H9 (cell line): Measurements from ENCODE around the gene ECEL1. TPM values are rescaled to one million over a fixed set of nuclear protein-coding genes. Genes with fewer than 3 reads are reported as not detected.

Experiments used
- DNase-seq: peaks from one replicate; pipeline ENCODE4 v3.0.0-alpha.2; 2017
- H2AFZ ChIP-seq: one replicate; pipeline ENCODE4 v1.6.1; 2013; ENCODE audit warnings: mild to moderate bottlenecking, low read length, control low read depth, moderate library complexity
- H2AK5ac ChIP-seq: 2 replicates; pipeline ENCODE4 v1.6.1; 2013; ENCODE audit warnings: low read length, control low read depth, mixed read lengths; ENCODE audit not compliant: insufficient read length
- H2BK120ac ChIP-seq: one replicate; pipeline ENCODE4 v1.6.1; 2013; ENCODE audit warnings: low read depth, mild to moderate bottlenecking, low read length, control low read depth, inconsistent platforms; ENCODE audit not compliant: poor library complexity, severe bottlenecking
- H2BK12ac ChIP-seq: 2 replicates; pipeline ENCODE4 v1.6.1; 2013; ENCODE audit warnings: low read length, control low read depth, mixed read lengths, low read depth; ENCODE audit not compliant: insufficient read length
- H2BK15ac ChIP-seq: 2 replicates; pipeline ENCODE4 v1.6.1; 2013; ENCODE audit warnings: low read depth, low read length, control low read depth
- H2BK20ac ChIP-seq: one replicate; pipeline ENCODE4 v1.6.1; 2013; ENCODE audit warnings: low read depth, mild to moderate bottlenecking, low read length, control low read depth, inconsistent platforms; ENCODE audit not compliant: poor library complexity, severe bottlenecking
- H2BK5ac ChIP-seq: 2 replicates; pipeline ENCODE4 v1.6.1; 2013; ENCODE audit warnings: low read length, control low read depth, mixed read lengths; ENCODE audit not compliant: insufficient read length
- H3K14ac ChIP-seq: 2 replicates; pipeline ENCODE4 v1.6.1; 2013; ENCODE audit warnings: low read length, control low read depth; ENCODE audit not compliant: insufficient read depth
- H3K18ac ChIP-seq: 2 replicates; pipeline ENCODE4 v1.6.1; 2013; ENCODE audit warnings: low read depth, mild to moderate bottlenecking, mixed read lengths, low read length, control low read depth; ENCODE audit not compliant: insufficient read length
- H3K23ac ChIP-seq: 2 replicates; pipeline ENCODE4 v1.6.1; 2013; ENCODE audit warnings: low read length, control low read depth, mixed read lengths, low read depth; ENCODE audit not compliant: insufficient read length
- H3K23me2 ChIP-seq: 2 replicates; pipeline ENCODE4 v1.6.1; 2013; ENCODE audit warnings: low read depth, mild to moderate bottlenecking, mixed read lengths, low read length, control low read depth; ENCODE audit not compliant: insufficient read length, poor library complexity, severe bottlenecking
- H3K27ac ChIP-seq: 2 replicates; pipeline ENCODE4 v1.5.1; 2013; ENCODE audit warnings: low read length, control low read depth, mixed read lengths, low read depth; ENCODE audit not compliant: insufficient read length
- H3K27me3 ChIP-seq: 2 replicates; pipeline ENCODE4 v1.6.1; 2013; ENCODE audit warnings: low read length, control low read depth, inconsistent platforms; ENCODE audit not compliant: insufficient read depth
- H3K4ac ChIP-seq: 2 replicates; pipeline ENCODE4 v1.6.1; 2013; ENCODE audit warnings: low read depth, mild to moderate bottlenecking, control low read depth, inconsistent platforms, low read length, moderate library complexity
- H3K4me1 ChIP-seq: 2 replicates; pipeline ENCODE4 v1.6.1; 2013; ENCODE audit warnings: low read length, control low read depth, inconsistent platforms; ENCODE audit not compliant: insufficient read depth
- H3K4me2 ChIP-seq: 2 replicates; pipeline ENCODE4 v1.6.1; 2013; ENCODE audit warnings: low read length, control low read depth, mixed read lengths; ENCODE audit not compliant: insufficient read length, insufficient read depth
- H3K56ac ChIP-seq: 2 replicates; pipeline ENCODE4 v1.6.1; 2013; ENCODE audit warnings: low read depth, mild to moderate bottlenecking, mixed read lengths, low read length, control low read depth; ENCODE audit not compliant: insufficient read length
- H3K79me1 ChIP-seq: 2 replicates; pipeline ENCODE4 v1.6.1; 2013; ENCODE audit warnings: low read depth, mild to moderate bottlenecking, moderate library complexity, low read length, control low read depth, inconsistent platforms; ENCODE audit not compliant: insufficient read depth, poor library complexity, severe bottlenecking
- H3K79me2 ChIP-seq: 2 replicates; pipeline ENCODE4 v1.6.1; 2013; ENCODE audit warnings: low read length, control low read depth, inconsistent platforms; ENCODE audit not compliant: insufficient read depth
- H3K9ac ChIP-seq: 2 replicates; pipeline ENCODE4 v1.6.1; 2013; ENCODE audit warnings: low read length, control low read depth, mixed read lengths; ENCODE audit not compliant: insufficient read length; ENCODE audit errors: extremely low read depth
- H3K9me3 ChIP-seq: one replicate; pipeline ENCODE4 v1.6.1; 2013; ENCODE audit warnings: low read depth, low read length, inconsistent platforms; ENCODE audit not compliant: control insufficient read depth
- H3T11ph ChIP-seq: one replicate; pipeline ENCODE4 v1.6.1; 2013; ENCODE audit warnings: mild to moderate bottlenecking, low read length, control low read depth, inconsistent platforms
- H4K20me1 ChIP-seq: one replicate; pipeline ENCODE4 v1.6.1; 2013; ENCODE audit not compliant: control insufficient read depth, insufficient read length, insufficient read depth
- H4K5ac ChIP-seq: 2 replicates; pipeline ENCODE4 v1.6.1; 2013; ENCODE audit warnings: low read depth, mild to moderate bottlenecking, mixed read lengths, low read length, control low read depth; ENCODE audit not compliant: insufficient read length
- H4K8ac ChIP-seq: replicated peaks from 2 replicates; pipeline ENCODE4 v1.6.1; 2013; ENCODE audit warnings: low read length, control low read depth, mixed read lengths, low read depth; ENCODE audit not compliant: insufficient read length
- H4K91ac ChIP-seq: 2 replicates; pipeline ENCODE4 v1.6.1; 2013; ENCODE audit warnings: low read depth, mild to moderate bottlenecking, moderate library complexity, mixed read lengths, low read length, control low read depth; ENCODE audit not compliant: insufficient read length
- H3K27ac Mint-ChIP-seq, 3 experiments: 2 replicates in 2 of 3; 3 replicates in 1 of 3; pipeline ENCODE4 v1.8.0; 2020 to 2021; ENCODE audit warnings: mixed read lengths in 3 of 3, mild to moderate bottlenecking in 1 of 3, moderate library complexity in 1 of 3
- H3K27me3 Mint-ChIP-seq: 2 replicates; pipeline ENCODE4 v1.8.0; 2021; ENCODE audit warnings: low read depth, mild to moderate bottlenecking, moderate library complexity, mixed read lengths
- H3K36me3 Mint-ChIP-seq, 3 experiments: 2 replicates in 2 of 3; 3 replicates in 1 of 3; pipeline ENCODE4 v1.8.0; 2020 to 2021; ENCODE audit warnings: low read depth in 3 of 3, mixed read lengths in 3 of 3; ENCODE audit not compliant: insufficient read depth in 1 of 3
- H3K4me1 Mint-ChIP-seq, 2 experiments: 2 replicates each; pipeline ENCODE4 v1.8.0; 2020; ENCODE audit warnings: mixed read lengths in 2 of 2
- H3K4me3 Mint-ChIP-seq, 2 experiments: 2 replicates in 1 of 2; 3 replicates in 1 of 2; pipeline ENCODE4 v1.8.0; 2020 to 2021; ENCODE audit warnings: mild to moderate bottlenecking in 2 of 2, mixed read lengths in 2 of 2, moderate library complexity in 1 of 2
- H3K9me3 Mint-ChIP-seq, 2 experiments: 2 replicates in 1 of 2; 3 replicates in 1 of 2; pipeline ENCODE4 v1.8.0; 2020; ENCODE audit warnings: mild to moderate bottlenecking in 2 of 2, mixed read lengths in 2 of 2, moderate library complexity in 1 of 2
- CTCF ChIP-seq: fragments of 200-600 bp; sonication (generic); conservative IDR thresholded peaks from 3 replicates; pipeline ENCODE4 v1.8.0; 2021; ENCODE audit warnings: antibody characterized with exemption, mild to moderate bottlenecking
- WGBS: extraction: QIAGEN DNeasy Blood & Tissue Kit; methylation state at CpG from one replicate; pipeline ENCODE4 v1.1.7; 2013; ENCODE audit warnings: missing lambda C conversion rate, low lambda C conversion rate, mixed read lengths; ENCODE audit not compliant: insufficient read length; ENCODE audit errors: extremely low coverage; 5-methylcytosine and 5-hydroxymethylcytosine counted together
- long read RNA-seq: library from polyadenylated mRNA; unstranded; transcript quantifications from one replicate; pipeline ENCODE4 v2.0.0, GENCODE V29; 2020
- total RNA-seq: library from RNA; stranded (reverse); gene quantifications from 2 replicates; pipeline ENCODE4 v1.2.1, GENCODE V29; 2021

Gene ECEL1, protein sequence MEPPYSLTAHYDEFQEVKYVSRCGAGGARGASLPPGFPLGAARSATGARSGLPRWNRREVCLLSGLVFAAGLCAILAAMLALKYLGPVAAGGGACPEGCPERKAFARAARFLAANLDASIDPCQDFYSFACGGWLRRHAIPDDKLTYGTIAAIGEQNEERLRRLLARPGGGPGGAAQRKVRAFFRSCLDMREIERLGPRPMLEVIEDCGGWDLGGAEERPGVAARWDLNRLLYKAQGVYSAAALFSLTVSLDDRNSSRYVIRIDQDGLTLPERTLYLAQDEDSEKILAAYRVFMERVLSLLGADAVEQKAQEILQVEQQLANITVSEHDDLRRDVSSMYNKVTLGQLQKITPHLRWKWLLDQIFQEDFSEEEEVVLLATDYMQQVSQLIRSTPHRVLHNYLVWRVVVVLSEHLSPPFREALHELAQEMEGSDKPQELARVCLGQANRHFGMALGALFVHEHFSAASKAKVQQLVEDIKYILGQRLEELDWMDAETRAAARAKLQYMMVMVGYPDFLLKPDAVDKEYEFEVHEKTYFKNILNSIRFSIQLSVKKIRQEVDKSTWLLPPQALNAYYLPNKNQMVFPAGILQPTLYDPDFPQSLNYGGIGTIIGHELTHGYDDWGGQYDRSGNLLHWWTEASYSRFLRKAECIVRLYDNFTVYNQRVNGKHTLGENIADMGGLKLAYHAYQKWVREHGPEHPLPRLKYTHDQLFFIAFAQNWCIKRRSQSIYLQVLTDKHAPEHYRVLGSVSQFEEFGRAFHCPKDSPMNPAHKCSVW
- 8.2 and 8.4 TPM in 2 replicates for total RNA-seq
- long read RNA-seq, partial matches to known transcripts = 3 of 5 reads
- long read RNA-seq, other reads (novel, unspliced or antisense) = 2 of 5 reads

DNA sequence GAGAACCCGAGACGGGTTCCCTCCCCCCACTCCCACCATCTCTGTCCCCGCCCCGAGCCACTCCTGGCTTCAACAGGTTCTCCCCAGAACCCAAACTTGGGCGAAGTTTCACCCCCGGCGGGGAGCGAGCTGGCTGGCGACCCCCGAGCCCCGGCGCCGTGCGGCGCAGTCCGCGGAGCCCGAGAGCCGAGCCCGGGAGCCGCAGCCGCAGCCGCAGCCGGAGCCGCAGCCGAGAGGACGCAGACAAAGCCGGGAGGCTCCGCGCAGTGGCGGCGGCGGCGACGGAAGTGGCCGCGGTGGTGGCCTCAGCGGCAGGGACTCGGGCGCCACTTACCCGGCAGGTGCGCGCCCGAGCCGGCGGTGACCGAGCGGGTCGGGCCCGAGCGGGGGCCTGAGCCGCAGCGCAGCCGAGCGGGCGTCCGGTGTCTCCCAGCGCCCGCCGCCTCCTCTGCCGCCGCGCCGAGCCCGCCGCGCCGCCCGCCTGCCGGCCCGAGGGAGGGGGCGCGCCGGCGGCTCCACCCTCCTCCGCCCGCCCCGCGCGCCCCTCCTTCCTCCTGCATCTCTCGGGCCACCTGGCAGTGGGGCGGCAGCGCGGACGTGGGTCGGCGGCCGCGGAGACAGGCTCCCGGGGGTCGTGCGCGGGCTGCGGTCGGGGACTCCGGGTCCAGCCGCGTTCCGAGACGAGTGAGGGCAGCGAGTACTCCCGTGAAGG is at the start of gene ECEL1:
Gene ECEL1, minus strand, starts transcription at position 450 of the 712 bp plus-strand sequence. CDS start 1,181 bp downstream, outside the sequence.
- H3K4ac ChIP-seq = no peak within 1 kb of the TSS
- H2BK5ac ChIP-seq = no peak within 1 kb of the TSS
- H2BK120ac ChIP-seq = no peak within 1 kb of the TSS
- Mint-ChIP-seq H3K4me1 (peaks cover 20 to 36% of the 10 kb centered on the region in 2 experiments), H3K36me3 (peaks cover 0 to 8% (median 0%) of the 10 kb centered on the region in 3 experiments; a peak in 3 of 7 replicates), H3K27ac (no peak within 1 kb of the TSS; a peak in 1 of 7 replicates), H3K9me3 (no peaks in the 10 kb centered on the region; a peak in 1 of 5 replicates), H3K4me3 (peak within 1 kb of the TSS; percentile 55 to 77), H3K27me3 (peaks cover 83% of the 10 kb centered on the region)
- H2BK12ac ChIP-seq = no peak within 1 kb of the TSS
- no CpG with 5 or more reads among the region's 102 CpGs for WGBS
- TF ChIP-seq CTCF = no peak
- no peak within 1 kb of the TSS for H2BK20ac ChIP-seq
- H2BK15ac ChIP-seq = no peak within 1 kb of the TSS
- H3T11ph ChIP-seq = no peak within 1 kb of the TSS
- H3K27me3 ChIP-seq = peaks cover 34% of the 10 kb centered on the region
- peak within 1 kb of the TSS; percentile 48 for H3K4me2 ChIP-seq
- no peak within 1 kb of the TSS for H2AFZ ChIP-seq
- H3K56ac ChIP-seq = no peak within 1 kb of the TSS
- no peaks in the 10 kb centered on the region for H3K9me3 ChIP-seq
- peaks cover 2% of the 10 kb centered on the region; the same call in 1 of the 2 replicates for H3K4me1 ChIP-seq
- no peaks in the 10 kb centered on the region for H3K79me2 ChIP-seq
- no peak within 1 kb of the TSS for H3K23ac ChIP-seq
- no peak within 1 kb of the TSS for H3K27ac ChIP-seq
- DNase-seq = peak; percentile 41
- no peak within 1 kb of the TSS for H2AK5ac ChIP-seq
- H3K23me2 ChIP-seq = peaks cover 9% of the 10 kb centered on the region
- peak within 1 kb of the TSS; percentile 17; the same call in 1 of the 2 replicates for H3K14ac ChIP-seq
- no peak within 1 kb of the TSS for H4K8ac ChIP-seq
- no peak within 1 kb of the TSS for H3K9ac ChIP-seq
- H4K91ac ChIP-seq = no peak within 1 kb of the TSS
- H3K79me1 ChIP-seq = no peaks in the 10 kb centered on the region
- H4K5ac ChIP-seq = no peak within 1 kb of the TSS
- H4K20me1 ChIP-seq = no peaks in the 10 kb centered on the region
- no peak within 1 kb of the TSS for H3K18ac ChIP-seq
